COR-L47 (cell line): Measurements from ENCODE around the gene LTBP2.

Experiments
- DNase-seq: peaks from one replicate; lab custom pipeline; 2025; lab: John Stamatoyannopoulos, UW

Gene LTBP2

DNA sequence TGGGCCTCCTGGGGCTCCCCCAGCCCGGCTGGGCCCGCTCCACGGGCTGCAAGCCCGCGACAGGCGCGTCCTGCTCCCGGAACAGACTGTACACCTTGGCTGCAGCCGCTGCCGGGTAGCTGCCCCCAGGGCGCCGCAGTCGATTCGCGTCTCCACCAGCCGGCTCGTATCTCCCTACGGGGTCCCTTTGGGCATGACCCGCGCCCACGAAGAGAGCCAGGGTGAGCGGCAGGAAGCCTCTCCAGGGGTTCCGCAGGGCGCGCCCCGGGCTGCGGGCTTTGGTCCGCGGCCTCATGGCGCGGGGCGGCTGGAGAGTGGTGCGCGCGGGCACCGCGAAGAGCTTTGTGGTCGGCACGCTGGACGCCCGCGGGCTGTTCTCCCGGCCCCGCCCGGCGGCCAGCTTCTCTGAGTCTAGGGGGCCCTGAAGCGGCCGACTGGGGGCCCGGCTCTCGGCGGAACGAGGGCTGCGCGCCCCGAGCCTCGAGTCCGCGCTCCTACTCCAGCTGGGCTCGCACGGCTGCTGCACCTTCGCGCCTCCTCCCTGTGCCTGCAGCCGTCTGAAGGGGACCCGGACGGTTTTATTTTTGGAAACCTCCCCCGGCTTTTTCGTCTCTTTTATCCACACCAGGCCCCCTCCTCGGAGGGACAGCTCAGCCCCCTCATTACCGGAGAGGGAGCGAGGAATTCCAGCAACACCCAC lies at the start of gene LTBP2:
LTBP2 (minus strand) TSS at position 588 of the 700 bp plus-strand sequence; CDS start at position 295, 293 bp downstream.
- no peak for DNase-seq

GRCh38 chr14:74660863-74661262 lies 48.8 kb upstream of the LTBP2 start:
- no peak for DNase-seq

DNA sequence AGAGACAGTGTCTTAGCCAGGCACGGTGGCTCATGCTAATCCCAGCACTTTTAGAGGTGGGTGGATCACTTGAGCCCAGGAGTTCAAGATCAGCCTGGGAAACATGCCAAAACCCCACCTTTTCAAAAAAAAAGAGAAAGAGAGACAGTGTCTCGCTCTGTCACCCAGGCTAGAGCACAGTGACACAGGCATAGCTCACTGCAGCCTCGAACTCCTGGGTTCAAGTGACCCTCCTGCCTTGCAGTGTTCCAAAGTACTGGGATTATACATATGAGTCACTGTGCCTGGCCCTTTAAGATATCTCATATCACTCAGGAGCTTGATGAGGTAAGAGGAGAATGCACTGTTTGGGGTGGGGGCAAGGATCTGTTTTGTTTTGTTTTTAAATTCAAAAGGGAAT lies 48.1 kb upstream of the LTBP2 start:
- DNase-seq: no peak

- DNase-seq: no peak
Observed at GRCh38 chr14:74658535-74659131, 46.6 kb upstream of the LTBP2 start.

- DNase-seq: no peak
Observed at GRCh38 chr14:74656964-74657363, 44.9 kb upstream of the LTBP2 start.

- no peak for DNase-seq
Observed at GRCh38 chr14:74655599-74656395, 43.8 kb upstream of the LTBP2 start.

DNA sequence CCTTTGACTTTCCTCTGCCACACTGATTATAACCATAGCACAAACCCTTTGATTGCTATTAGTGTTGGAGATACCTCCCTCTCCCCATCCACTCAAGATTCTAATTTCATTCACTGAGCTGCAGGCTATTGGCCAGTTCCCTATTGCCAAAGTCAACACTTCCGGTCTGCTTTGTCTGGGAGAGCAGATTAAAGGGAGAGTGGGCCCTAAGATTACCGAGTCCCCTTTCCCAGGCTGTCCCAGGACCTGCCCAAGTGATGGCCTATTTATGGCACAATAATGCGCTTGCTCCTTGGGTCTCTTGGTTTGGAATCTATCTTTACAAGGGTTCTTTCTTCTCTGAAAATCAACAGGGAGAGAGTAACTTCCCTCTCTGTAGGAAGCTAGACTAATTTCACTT lies 42.9 kb upstream of the LTBP2 start:
- no peak for DNase-seq

- no peak for DNase-seq
Observed at GRCh38 chr14:74653386-74654138, 41.5 kb upstream of the LTBP2 start.

GRCh38 chr14:74652541-74652940 lies 40.5 kb upstream of the LTBP2 start:
- DNase-seq: no peak

GRCh38 chr14:74650927-74651686 lies 39.1 kb upstream of the LTBP2 start:
- DNase-seq: no peak

GRCh38 chr14:74649673-74650072 lies 37.6 kb upstream of the LTBP2 start:
- DNase-seq: no peak

DNA sequence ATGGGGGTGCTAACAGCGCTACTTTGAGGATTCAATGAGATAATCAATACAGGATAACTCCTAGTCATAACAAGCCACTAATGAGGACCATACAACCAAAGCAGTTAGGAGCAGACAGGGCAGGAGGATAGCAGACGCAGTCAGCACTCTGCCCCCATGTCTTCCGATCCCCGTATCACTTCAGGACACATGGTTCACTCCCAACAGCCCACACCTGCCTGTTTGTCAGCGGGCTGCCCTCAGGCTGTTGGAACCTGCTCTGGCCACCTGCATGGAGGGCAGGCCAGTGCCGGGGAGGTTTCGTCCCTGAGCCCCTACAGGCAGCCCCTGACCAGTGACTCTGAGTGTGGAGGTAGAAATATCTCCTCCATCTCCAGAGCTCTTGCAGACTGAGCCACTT lies 37.1 kb upstream of the LTBP2 start:
- DNase-seq: no peak

DNA sequence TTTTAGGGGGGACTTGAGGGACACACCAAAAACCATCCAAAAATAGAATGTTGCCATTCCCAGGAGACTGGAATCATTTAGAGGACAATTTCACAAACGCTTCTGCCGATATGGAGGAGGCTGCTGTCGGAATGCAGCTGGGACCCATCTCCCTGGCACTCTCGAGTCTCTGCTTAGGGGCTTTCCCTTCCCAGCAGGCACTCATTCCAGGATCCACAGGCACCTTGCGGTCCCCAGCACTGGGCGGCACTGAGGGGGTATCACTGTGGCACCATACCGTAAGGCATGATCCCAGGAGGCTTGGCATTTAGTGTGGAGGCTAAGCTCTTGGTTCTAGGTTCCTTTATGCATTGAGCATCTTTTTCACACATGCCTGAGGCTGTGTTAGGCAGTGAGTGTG lies 36.6 kb upstream of the LTBP2 start:
- DNase-seq: no peak

- peak; percentile 88 for DNase-seq
Observed at GRCh38 chr14:74647678-74648461, 35.8 kb upstream of the LTBP2 start.

- DNase-seq: no peak
Observed at GRCh38 chr14:74647061-74647677, 35.1 kb upstream of the LTBP2 start.

DNA sequence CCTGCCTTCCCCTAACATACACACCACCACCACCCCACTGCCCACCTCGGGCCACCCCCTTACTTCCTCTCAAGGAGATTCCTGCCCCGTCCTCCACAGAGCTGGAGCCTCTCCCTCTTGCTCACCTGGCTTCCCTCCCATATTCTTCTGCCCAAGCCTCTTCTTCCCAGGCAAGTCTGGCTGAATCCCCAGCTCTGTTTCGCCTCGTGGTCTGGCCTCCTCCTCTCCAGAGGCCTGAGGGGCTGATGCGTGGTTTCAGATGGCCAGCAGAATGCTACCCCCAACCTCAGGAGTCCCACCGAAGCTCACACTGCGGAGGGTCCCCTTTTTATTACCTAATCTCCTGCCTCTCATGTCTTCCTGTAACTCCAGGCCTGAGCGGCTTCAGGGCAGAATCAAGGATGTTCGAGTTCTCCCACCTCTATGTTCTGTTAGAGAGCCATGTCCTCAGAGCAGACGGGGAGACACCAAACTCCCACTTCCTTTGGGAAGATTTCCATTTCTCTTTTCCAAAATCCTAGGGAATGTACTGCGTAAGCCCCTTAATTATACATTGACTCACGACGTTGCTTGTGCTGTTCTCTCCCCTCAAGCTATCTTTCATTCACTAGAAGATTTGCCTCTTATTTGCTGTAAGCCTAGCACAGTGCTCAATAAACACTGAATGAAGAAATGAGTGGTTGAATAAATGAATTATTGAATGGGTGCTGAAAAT lies 33.9 kb upstream of the LTBP2 start:
- no peak for DNase-seq

GRCh38 chr14:74645244-74645643 lies 33.2 kb upstream of the LTBP2 start:
- DNase-seq: no peak

DNA sequence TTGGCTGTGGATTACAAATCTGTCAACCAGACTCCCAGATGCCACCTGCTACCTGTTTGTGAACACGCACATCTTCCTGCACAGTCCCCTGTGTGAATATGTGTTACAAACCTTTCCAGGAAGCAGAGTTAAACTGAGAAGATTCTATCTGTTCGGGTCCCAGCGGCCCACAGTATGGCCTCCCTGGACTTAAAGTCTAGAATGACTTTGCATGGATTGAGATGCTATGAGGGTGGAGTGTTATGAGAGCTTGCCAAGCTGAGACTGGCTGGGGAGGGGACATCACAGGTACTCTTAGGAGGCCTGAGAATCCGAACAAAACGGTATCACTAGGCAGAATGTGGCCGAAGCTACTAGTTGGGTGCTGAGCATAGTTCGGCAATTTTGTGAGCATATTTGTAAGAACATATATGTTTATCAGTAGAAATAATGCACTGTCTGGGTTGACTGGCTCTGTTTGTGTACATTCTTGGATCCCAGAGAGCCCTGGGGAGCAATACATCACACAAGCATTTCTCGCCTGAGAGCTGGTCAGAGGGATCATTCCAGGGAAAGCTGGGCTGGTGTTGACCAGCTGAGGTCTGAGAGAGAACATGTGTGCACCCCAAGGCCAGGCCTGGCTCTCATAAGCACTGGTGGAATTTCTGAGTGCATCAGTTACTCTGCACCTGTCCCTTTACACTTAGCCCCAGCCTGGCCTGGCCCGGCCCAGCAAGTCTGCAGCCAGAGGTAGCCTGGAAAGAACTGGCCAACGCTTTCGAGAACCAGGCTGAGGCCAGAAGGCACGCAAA lies 29.8 kb upstream of the LTBP2 start:
- DNase-seq: no peak

DNA sequence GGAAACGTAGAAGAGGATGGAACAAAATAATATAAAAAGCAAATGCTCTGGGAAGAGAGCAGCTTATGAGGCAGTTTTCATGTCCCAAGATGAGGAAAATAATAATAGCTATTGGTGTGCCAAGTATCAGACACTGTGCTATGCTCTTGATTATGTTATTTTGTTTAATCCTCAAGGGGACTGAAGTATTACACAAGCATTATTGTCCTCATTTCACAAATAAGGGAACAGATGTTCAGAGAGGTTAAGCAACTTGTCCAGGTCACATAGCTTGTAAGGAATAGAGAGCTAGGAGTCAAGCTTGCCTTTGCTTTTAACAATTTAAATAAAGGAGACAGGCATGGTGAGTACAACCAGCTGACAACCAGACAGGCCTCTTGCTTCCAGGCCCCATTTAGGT lies 26.9 kb upstream of the LTBP2 start:
- no peak for DNase-seq
